Hypothalamus (tissue), 51 donors: ENCODE data around the gene JPH3.

Source experiments
- DNase-seq, 51 donors: peaks; one replicate each; lab custom pipeline; 2025; lab: John Stamatoyannopoulos, UW

Gene JPH3

GRCh38 chr16:87729266-87729954 is 127.1 kb downstream of the JPH3 start:
- no peak for DNase-seq

- DNase-seq = no peak
Measured at GRCh38 chr16:87731607-87732006, 129.3 kb downstream of the JPH3 start.

- DNase-seq = no peak
Measured at GRCh38 chr16:87733190-87733589, 130.9 kb downstream of the JPH3 start.

- DNase-seq = no peak
Measured at GRCh38 chr16:87734644-87735043, 132.3 kb downstream of the JPH3 start.

GRCh38 chr16:87735270-87736007 is 133.1 kb downstream of the JPH3 start:
- DNase-seq = no peak

GRCh38 chr16:87736008-87736382 is 133.7 kb downstream of the JPH3 start:
- DNase-seq = no peak

- no peak for DNase-seq
Measured at GRCh38 chr16:87739801-87740200, 137.5 kb downstream of the JPH3 start.

- no peak for DNase-seq
Measured at GRCh38 chr16:87740441-87740840, 138.1 kb downstream of the JPH3 start.

- DNase-seq = peak in 47 of 51 donors; percentile 3 to 91 (median 64)
Measured at GRCh38 chr16:87740909-87741424, 138.7 kb downstream of the JPH3 start.

- DNase-seq = no peak
Measured at GRCh38 chr16:87741700-87742415, 139.6 kb downstream of the JPH3 start.

- no peak for DNase-seq
Measured at GRCh38 chr16:87742781-87743490, 140.6 kb downstream of the JPH3 start.

GRCh38 chr16:87744750-87745514 is 142.6 kb downstream of the JPH3 start:
- DNase-seq = no peak

- DNase-seq = no peak
Measured at GRCh38 chr16:87746178-87746577, 143.9 kb downstream of the JPH3 start.
